RPMI8226 (cell line): ENCODE results near the gene NOS3.
A peak's percentile ranks its signal among the peaks of the same experiment; 100 is the strongest.

Experiments used
- DNase-seq: peaks from one replicate; pipeline ENCODE4 v3.0.0-alpha.2; 2015

NOS3 gene

GRCh38 chr7:150990416-150991186 is at the start of gene NOS3:
NOS3 (plus strand) TSS chr7:150991017; CDS start chr7:150993804, 2,787 bp downstream.
- no peak for DNase-seq

GRCh38 chr7:150941351-150942000 is 49.3 kb upstream of the NOS3 start:
- DNase-seq, result no peak

GRCh38 chr7:150942001-150942590 is 48.7 kb upstream of the NOS3 start:
- DNase-seq, result peak; percentile 97

- peak; percentile 39 for DNase-seq
Observed at GRCh38 chr7:150942591-150943452, 48.0 kb upstream of the NOS3 start.

GRCh38 chr7:150943453-150943814 is 47.4 kb upstream of the NOS3 start:
- DNase-seq, result no peak

- no peak for DNase-seq
Observed at GRCh38 chr7:150944066-150945042, 46.5 kb upstream of the NOS3 start.

- DNase-seq, result no peak
Observed at GRCh38 chr7:150945171-150945852, 45.5 kb upstream of the NOS3 start.

- no peak for DNase-seq
Observed at GRCh38 chr7:150945853-150946420, 44.9 kb upstream of the NOS3 start.

- DNase-seq, result no peak
Observed at GRCh38 chr7:150946421-150947240, 44.2 kb upstream of the NOS3 start.

- no peak for DNase-seq
Observed at GRCh38 chr7:150947241-150947745, 43.5 kb upstream of the NOS3 start.

- no peak for DNase-seq
Observed at GRCh38 chr7:150947761-150948651, 42.8 kb upstream of the NOS3 start.

GRCh38 chr7:150948791-150949251 is 42.0 kb upstream of the NOS3 start:
- no peak for DNase-seq

GRCh38 chr7:150949564-150949963 is 41.3 kb upstream of the NOS3 start:
- no peak for DNase-seq

- no peak for DNase-seq
Observed at GRCh38 chr7:150949971-150950491, 40.8 kb upstream of the NOS3 start.

- no peak for DNase-seq
Observed at GRCh38 chr7:150950496-150951180, 40.2 kb upstream of the NOS3 start.

GRCh38 chr7:150951181-150951520 is 39.7 kb upstream of the NOS3 start:
- DNase-seq, result no peak

- no peak for DNase-seq
Observed at GRCh38 chr7:150951521-150951920, 39.3 kb upstream of the NOS3 start.
